HL-60/S4 (cell line): Measurements from ENCODE around the gene ANKS3.

ENCODE experiments used
- in situ Hi-C: fragments of 300-500 bp; cut with MboI; formaldehyde crosslinking; loops from 2 replicates; pipeline ENCODE4 v1.14.3; 2022; ENCODE audit warnings: low sequenced_read_pairs

The ANKS3 gene

GRCh38 chr16:4729876-4730275 is 4.2 kb downstream of the ANKS3 start:
- in situ Hi-C loops = no loop called here

GRCh38 chr16:4728676-4729075 is 5.4 kb downstream of the ANKS3 start:
- in situ Hi-C loops = no loop called here

GRCh38 chr16:4726616-4727015 is 7.5 kb downstream of the ANKS3 start:
- in situ Hi-C loops = no loop called here

- in situ Hi-C loops = no loop called here
These were observed 9.3 kb downstream of the ANKS3 start for GRCh38 chr16:4724661-4725270.

- in situ Hi-C loops = no loop called here
These were observed 10.9 kb downstream of the ANKS3 start for GRCh38 chr16:4723071-4723767.

DNA sequence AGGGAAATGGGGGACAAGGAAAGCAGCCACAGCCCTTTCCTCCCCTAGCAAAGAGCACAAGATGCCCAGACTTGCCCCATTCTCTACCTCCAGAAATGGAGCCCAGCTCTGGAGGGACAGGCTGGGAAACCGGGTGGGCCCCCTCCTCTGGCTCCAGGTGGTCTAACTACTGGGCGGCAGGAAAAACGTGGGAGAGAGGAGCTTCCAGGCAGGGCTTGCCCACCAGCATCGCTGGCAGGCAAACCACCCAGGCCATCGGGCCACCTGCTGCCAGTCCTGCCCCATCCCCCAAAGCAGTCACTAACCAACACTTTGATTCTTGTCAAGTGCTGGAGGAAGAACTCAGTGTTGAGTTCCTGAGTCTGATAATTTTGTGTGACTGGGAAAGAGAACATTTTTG is 15.6 kb downstream of the ANKS3 start:
- in situ Hi-C loops = no loop called here

- in situ Hi-C loops = no loop called here
These were observed 19.1 kb downstream of the ANKS3 start for GRCh38 chr16:4714996-4715395.

DNA sequence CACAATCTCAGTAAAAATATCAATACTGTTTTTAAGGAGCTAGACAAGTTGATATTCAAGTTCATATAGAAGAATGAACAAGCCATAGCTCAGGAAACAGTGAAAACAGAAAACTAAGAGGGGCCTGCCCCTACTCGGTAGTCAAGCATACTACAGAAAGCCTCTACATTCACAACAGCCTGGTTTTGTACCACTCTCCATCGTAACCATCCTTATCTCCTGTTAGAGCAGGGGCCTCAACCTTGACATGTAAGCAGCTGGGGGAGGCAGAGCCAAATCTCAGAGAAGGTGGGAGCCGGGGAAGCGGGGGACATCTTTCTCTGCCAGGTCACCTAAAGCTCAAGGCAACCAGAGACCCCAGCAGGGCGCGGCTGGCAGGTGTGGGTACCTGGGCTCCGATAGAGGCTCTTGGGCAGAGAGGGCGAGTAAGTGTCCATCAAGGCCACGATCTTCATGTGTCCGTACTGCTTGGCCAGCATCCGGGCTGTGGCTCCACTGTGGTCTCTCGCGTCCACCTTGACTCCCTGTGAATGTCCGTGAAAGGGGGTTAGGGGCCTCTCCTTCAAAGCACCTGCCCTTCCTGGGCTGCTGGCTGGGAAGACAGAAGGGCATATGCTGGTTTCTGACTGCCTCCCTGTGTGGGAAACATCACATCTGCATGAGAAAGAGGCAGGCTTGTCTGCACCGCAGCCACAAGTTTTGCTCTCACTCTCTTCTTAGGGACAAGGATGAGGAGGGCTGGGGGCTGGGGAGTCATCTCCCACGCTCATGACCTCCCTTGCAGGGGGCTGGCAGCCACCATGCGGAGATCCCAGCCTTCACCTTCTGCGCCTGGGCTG is 20.2 kb downstream of the ANKS3 start:
- in situ Hi-C loops = no loop called here

- in situ Hi-C loops = no loop called here
These were observed 24.6 kb downstream of the ANKS3 start for GRCh38 chr16:4709481-4709880.

DNA sequence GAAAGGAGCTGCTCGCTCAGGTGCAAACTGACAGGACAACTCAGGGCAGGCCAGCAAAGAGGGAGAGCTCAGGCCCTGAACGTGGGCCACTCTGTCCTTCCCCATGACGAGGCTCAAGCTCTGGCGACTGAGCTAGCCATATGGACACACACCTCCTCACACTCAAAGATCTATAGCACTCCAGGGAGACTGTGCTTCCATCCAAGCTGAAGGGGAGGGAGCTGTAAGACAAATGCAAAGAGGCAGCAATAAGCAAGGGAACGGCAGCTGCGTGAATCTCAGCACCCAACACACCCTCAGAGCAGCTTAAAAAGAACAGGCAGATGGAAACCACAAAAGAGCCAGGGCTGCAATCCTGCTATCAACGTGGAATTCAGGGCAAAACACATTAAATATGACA is 27.2 kb downstream of the ANKS3 start:
- in situ Hi-C loops = no loop called here

DNA sequence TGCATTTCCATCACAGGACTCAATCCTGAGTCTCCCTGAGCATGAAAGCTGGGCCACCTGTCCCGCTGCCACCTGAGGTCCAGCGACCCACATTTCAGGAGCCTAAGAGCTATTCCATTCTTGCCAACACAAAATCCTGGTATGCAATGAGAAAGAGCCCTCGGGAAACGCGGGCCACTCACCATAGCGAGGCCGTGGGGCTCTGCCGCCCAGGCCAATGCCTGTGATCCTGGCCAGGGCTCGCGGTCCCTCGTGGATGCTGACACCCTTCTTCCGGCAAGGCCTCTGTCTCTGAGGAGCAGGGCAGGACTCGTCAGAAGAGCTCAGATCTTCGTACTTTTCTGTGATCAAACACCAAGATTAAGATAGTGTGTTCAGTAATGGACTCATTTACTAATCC is 29.2 kb downstream of the ANKS3 start:
- in situ Hi-C loops = no loop called here

- in situ Hi-C loops = no loop called here
These were observed 29.6 kb downstream of the ANKS3 start for GRCh38 chr16:4704491-4704890.

- in situ Hi-C loops = no loop called here
These were observed 30.2 kb downstream of the ANKS3 start for GRCh38 chr16:4703906-4704305.

DNA sequence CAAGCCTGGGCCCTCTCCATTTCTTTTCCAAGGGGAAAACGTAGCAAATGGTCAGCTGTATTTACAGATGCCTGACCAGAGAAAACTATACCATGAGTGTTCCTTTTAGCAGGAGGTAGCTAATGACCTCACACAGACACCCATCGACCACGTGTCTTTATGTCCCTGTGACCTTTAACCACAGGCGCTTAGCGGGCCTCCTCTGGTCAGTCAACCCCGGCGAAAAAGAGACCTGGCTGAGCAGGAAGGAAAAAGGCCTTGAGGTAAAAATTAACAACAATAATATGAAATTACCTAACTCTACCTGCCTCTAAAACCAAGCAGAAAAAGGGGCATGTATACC is 31.6 kb downstream of the ANKS3 start:
- in situ Hi-C loops = no loop called here

DNA sequence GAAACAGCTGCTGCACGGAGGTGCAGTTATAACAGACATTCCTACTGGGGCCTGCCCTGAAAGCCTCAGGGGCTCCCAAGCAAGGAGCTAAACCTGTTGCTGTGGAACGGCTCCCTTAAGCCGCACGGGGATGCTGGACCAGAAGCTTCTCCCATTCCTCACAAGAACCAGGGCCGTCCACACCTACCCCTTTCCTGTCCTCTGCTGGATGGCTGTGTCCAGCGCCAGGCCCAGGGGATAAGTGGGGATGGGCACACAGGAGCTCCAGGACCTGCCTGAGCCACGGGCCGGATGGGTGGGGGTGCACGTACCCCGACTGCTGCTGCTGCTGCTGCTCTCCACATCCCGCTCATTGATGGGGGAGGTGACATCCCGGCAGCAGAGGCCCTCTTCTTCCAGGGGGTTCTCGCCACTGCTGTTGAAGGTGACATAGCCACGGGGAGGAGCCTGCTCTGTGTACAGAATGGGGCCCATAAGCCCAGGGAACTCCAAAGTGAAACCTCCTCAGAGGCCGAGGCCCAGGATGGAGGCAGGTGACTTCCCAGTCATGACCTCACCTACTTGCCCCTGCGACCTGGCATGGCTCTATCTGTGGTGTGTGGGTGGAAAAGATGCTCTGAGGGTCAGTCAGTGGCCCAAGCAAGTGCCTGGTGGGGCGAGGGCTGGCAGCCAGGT is 32.1 kb downstream of the ANKS3 start:
- in situ Hi-C loops = no loop called here

DNA sequence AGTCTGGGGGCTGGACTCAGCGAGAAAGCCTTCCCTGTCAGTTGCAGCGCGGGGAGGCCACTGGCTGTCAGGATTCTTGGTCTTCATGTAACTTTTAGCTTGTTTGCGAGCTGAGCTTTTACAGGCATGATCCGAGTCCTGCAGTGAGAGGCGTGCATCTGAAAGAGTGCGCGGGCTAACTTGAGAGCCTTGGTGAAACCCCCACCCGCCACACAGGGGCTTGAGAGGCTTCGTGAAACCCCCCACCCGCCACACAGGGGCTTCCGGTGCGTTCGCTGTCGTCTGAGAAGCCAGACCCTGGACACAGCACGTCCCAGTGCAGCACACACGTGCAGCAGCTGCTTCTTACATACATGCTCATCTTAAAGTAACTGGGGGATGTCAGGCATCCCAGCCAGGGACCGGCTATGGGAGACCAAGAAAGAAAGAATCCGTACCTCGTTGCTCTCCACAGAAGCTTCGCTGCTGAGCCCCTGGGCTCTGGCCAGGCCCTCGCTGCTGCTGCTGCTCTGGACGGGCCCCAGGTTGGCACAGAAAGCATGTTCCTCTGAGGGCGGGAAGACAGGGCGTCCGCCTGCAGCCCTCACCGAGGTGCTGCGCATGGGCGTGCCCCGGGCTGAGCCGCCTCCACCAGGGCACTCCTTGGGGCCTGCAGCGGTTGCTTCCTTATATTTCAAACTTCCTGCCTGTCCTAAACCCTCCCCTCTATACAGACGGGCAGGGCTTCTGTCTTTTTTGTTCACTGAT is 32.9 kb downstream of the ANKS3 start:
- in situ Hi-C loops = no loop called here

DNA sequence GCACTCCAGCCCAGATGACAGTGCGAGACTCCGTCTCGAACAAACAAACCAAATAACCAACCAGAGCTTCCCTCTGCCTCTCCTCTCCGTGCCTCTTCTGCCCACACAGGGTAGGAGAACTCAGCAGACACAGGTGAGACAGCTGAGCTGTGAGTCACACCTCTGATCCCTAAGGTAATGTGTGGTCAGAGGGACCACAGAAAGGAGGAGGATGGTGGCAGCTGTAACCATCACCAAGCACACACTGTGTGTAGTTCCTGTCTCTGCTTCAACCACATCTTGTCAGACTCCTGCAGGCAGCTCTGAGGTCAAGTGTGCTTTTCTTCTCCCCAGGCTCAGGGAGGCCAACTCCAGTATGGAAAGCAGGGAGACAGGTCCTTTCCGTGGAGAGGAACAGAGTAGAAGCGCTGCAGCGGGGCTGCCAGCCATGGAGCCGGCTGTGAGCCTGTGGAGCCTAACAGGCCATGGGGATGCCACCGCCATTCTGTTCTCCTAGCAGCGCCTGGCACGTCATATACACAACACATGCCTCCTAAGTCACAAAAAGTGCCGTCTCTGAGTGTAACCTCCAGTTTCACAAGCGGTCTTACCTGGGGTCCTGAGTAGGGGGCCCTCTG is 33.6 kb downstream of the ANKS3 start:
- in situ Hi-C loops = no loop called here

DNA sequence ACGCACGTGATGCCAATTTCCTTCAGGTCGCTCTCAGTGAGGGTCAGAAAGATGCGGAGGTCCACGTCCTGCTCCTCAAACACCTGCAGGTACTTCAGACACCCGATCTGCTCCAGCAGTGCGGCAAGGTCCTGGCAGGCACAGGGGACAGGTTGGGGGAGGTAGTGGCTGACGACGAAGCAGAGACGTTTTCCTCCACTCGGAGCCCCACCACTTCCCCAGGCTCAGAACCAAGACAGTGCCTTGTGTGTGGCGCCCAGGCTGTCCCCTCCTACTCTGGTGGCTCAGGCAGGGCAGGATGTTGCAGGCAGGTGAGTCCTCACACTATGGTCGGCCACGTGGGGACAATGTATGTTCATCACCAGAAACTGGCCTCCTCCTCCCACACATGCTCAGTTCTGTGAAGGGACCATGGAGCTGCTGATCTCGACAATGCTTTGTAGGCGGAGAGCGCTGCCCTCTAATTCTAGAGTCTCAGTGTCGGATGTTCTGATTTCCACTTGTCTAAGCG is 35.0 kb downstream of the ANKS3 start:
- in situ Hi-C loops = no loop called here

DNA sequence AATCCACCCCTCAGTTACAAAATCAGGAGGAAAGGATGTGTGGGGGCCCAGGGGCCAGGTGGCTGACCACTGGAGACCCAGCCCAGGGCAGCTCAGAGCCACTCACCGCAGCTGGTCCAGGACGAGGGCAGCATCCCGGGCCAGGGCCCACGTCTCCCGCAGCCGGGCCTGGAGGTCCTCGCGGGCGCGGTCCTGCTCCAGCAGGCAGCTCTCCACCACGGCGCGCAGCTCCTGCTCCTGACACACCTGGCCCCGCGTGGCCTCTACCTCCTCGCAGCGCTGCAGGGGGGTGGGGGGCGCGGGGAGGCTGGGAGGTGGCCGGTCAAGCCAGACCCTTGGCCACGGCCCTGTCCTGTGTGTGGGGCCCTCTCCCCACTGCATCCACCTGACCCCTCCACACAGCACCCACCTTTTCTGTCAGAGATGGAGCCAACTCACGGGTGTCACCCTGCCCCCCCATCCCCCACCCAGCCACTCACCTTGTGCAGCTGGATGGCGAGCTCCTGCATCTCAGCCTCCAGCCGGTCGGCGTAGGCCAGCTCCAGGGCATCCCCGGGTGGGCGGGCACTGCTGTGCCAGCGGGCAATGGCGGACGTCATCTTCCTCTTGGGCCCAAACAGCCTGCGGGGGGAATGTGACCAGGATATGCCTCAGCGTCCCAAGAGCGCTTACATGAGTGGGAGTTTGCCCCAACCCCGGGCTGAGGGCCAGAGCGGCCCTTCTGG is 35.6 kb downstream of the ANKS3 start:
- in situ Hi-C loops = no loop called here
